Measurements from ENCODE around the gene PRPF6.

The PRPF6 gene

GRCh38 chr20:63935447-63935846 lies 45.5 kb upstream of the PRPF6 start:
- no peak overlapping the region for H3K4me3 ChIP-seq (ENCODE audit: low read depth, low read length)

DNA sequence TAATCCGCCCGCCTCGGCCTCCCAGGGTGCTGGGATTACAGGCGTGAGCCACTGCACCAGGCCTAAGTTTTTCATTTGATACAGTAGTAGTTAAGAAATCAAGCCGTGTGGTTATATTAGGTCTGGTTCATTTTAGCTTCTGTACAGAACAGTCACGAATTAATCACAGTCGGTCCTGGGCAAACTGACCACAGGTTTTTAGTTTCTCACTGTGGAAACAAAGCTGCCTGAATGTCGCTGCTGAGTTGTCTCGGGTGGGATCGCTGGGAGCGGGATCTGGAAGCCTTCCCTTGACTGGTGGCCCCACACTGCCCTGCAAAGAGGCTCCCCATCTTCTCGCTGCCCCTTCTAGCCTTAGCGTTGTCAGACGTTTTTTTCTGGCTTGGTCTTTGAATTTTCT lies 43.3 kb upstream of the PRPF6 start:
- H3K4me3 ChIP-seq (ENCODE audit: low read depth, low read length): no peak overlapping the region
- DNase-seq (ENCODE audit: low read depth): no peak
- TF ChIP-seq, protein P1, sequence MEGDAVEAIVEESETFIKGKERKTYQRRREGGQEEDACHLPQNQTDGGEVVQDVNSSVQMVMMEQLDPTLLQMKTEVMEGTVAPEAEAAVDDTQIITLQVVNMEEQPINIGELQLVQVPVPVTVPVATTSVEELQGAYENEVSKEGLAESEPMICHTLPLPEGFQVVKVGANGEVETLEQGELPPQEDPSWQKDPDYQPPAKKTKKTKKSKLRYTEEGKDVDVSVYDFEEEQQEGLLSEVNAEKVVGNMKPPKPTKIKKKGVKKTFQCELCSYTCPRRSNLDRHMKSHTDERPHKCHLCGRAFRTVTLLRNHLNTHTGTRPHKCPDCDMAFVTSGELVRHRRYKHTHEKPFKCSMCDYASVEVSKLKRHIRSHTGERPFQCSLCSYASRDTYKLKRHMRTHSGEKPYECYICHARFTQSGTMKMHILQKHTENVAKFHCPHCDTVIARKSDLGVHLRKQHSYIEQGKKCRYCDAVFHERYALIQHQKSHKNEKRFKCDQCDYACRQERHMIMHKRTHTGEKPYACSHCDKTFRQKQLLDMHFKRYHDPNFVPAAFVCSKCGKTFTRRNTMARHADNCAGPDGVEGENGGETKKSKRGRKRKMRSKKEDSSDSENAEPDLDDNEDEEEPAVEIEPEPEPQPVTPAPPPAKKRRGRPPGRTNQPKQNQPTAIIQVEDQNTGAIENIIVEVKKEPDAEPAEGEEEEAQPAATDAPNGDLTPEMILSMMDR (IDR thresholded peaks at IDR 0.05; ENCODE audit: control insufficient read depth, extremely low read depth, insufficient read depth): no peak

More at GRCh38 chr20:63935447-63935846, 45.5 kb upstream of the PRPF6 start:
- TF ChIP-seq, protein P1 (IDR thresholded peaks at IDR 0.05; ENCODE audit: control insufficient read depth, extremely low read depth, insufficient read depth): no peak
- DNase-seq (ENCODE audit: low read depth): no peak

DNA sequence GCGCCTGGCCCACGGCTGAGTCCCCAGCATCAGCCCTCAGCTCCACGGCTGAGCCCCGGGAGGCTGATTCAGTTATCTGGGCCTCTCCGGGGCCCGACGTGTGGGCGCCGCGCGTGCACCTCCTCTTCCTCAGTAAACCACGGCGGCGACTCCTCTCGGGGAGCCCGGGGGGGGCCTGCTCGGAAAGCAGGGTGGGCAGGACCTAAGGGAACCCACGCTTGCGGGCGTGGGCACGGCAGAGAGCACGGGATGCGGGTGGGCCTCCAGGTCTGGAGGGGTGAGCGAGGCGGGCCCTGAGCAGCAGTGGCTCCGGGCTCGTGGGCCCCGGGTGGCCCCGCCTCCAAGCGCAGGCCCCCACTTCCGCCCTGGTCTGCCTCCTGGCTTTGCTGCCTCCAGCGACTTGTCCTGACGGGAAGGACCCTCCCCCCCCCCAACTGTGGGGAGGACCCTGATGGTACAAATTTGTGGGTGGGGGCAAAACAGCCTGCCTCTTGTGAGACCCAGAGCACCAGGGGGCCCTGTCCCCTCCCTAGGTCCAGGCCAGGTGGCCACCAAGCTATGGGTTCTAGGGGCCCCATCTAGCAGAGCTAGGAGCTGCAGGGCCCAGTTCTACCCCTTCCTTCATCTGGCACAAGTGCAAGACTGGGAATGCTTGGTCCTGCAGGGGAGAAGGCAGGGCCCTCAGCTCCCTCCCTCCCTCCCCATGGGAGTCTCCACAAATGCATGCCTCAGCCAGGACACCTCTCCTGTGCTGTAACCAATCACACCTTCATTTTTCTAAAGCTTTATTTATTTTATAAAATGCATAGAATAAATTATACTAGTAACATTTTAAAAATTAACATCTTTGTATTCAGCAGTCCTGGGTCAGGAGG lies 41.6 kb upstream of the PRPF6 start:
- no peak overlapping the region for H3K4me3 ChIP-seq (ENCODE audit: low read depth, low read length)
- TF ChIP-seq, protein P1 (IDR thresholded peaks at IDR 0.05; ENCODE audit: control insufficient read depth, extremely low read depth, insufficient read depth): no peak

DNA sequence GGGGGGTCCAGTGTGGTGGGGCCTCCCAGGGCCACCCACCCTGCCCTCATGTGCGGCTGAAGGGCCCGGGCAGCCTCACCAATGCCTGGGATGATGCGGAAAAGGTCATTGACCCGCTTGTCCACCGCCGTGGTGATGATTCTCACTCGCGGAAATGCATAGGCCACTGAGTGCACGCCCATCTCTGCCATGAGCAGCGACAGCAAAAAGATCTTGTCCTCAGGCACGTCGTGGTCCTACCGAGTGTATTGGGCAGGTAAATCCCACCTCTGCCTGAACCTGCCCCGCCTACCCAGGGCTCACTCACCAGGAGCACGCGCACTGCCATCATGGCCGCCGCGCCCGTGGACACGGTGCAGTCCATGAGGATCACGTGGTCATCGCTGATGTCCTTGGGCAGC lies 40.9 kb upstream of the PRPF6 start:
- no peak overlapping the region for H3K4me3 ChIP-seq (ENCODE audit: low read depth, low read length)
- TF ChIP-seq, protein P1 (IDR thresholded peaks at IDR 0.05; ENCODE audit: control insufficient read depth, extremely low read depth, insufficient read depth): no peak
- DNase-seq (ENCODE audit: low read depth): no peak

More for the DNA sequence above, 41.6 kb upstream of the PRPF6 start:
- no peak for DNase-seq (ENCODE audit: low read depth)

- TF ChIP-seq, protein P1 (IDR thresholded peaks at IDR 0.05; ENCODE audit: control insufficient read depth, extremely low read depth, insufficient read depth): no peak
These were observed 40.3 kb upstream of the PRPF6 start for GRCh38 chr20:63940472-63941266.

GRCh38 chr20:63941282-63942081 lies 39.5 kb upstream of the PRPF6 start:
- TF ChIP-seq, protein P1 (IDR thresholded peaks at IDR 0.05; ENCODE audit: control insufficient read depth, extremely low read depth, insufficient read depth): no peak
- H3K4me3 ChIP-seq (ENCODE audit: low read depth, low read length): no peak overlapping the region
- no peak for DNase-seq (ENCODE audit: low read depth)

More at GRCh38 chr20:63940472-63941266, 40.3 kb upstream of the PRPF6 start:
- DNase-seq (ENCODE audit: low read depth): no peak
- no peak overlapping the region for H3K4me3 ChIP-seq (ENCODE audit: low read depth, low read length)
